GM12872 (cell line): ENCODE results near the gene OR2D2.

Experiments used
- CTCF ChIP-seq: IDR thresholded peaks from 3 replicates; pipeline ENCODE4 v1.5.1; 2011; ENCODE audit warnings: low read depth, mild to moderate bottlenecking, low read length, moderate library complexity; ENCODE audit not compliant: insufficient read depth

OR2D2 gene

GRCh38 chr11:6875761-6876160 lies 16.5 kb downstream of the OR2D2 start:
- no peak for TF ChIP-seq CTCF

- no peak for TF ChIP-seq CTCF
Measured at GRCh38 chr11:6871278-6871677, 21.0 kb downstream of the OR2D2 start.

- no peak for TF ChIP-seq CTCF
Measured at GRCh38 chr11:6864438-6864837, 27.9 kb downstream of the OR2D2 start.

- no peak for TF ChIP-seq CTCF
Measured at GRCh38 chr11:6862961-6863360, 29.3 kb downstream of the OR2D2 start, which contains the start of gene OR10A2. Gene OR10A2 (plus strand): TSS chr11:6863057. CDS start chr11:6869755, 6,698 bp downstream.

- no peak for TF ChIP-seq CTCF
Measured at GRCh38 chr11:6856871-6857270, 35.4 kb downstream of the OR2D2 start.

GRCh38 chr11:6855971-6856541 lies 36.2 kb downstream of the OR2D2 start:
- no peak for TF ChIP-seq CTCF

- TF ChIP-seq CTCF: no peak
Measured at GRCh38 chr11:6850526-6850925, 41.8 kb downstream of the OR2D2 start.
